Skeletal muscle cell (primary cell): Measurements from ENCODE around the gene ABCC11.

ENCODE experiments used
- DNase-seq: peaks from one replicate; pipeline ENCODE4 v3.0.0-alpha.2; 2010; ENCODE audit warnings: low read depth
- H3K4me3 ChIP-seq: 2 replicates; pipeline ENCODE4 v1.5.1; 2011; ENCODE audit warnings: low read depth, mild to moderate bottlenecking, control low read depth, low read length, moderate library complexity

Gene ABCC11

GRCh38 chr16:48140821-48141220 lies 106.5 kb downstream of the ABCC11 start:
- no peak overlapping the region for H3K4me3 ChIP-seq
- DNase-seq, result no peak

- no peak for DNase-seq
- H3K4me3 ChIP-seq, result no peak overlapping the region
Measured at GRCh38 chr16:48139517-48139916, 107.8 kb downstream of the ABCC11 start.

- DNase-seq, result no peak
- H3K4me3 ChIP-seq, result no peak overlapping the region
Measured at GRCh38 chr16:48138543-48138942, 108.8 kb downstream of the ABCC11 start.

- DNase-seq, result no peak
Measured at GRCh38 chr16:48137822-48138221, 109.5 kb downstream of the ABCC11 start.

GRCh38 chr16:48136547-48137360 lies 110.6 kb downstream of the ABCC11 start:
- no peak for DNase-seq

More at GRCh38 chr16:48137822-48138221, 109.5 kb downstream of the ABCC11 start:
- no peak overlapping the region for H3K4me3 ChIP-seq

GRCh38 chr16:48133455-48134211 lies 113.7 kb downstream of the ABCC11 start:
- no peak for DNase-seq
- H3K4me3 ChIP-seq, result no peak overlapping the region

More at GRCh38 chr16:48136547-48137360, 110.6 kb downstream of the ABCC11 start:
- no peak overlapping the region for H3K4me3 ChIP-seq

- no peak for DNase-seq
- no peak overlapping the region for H3K4me3 ChIP-seq
Measured at GRCh38 chr16:48132696-48133095, 114.6 kb downstream of the ABCC11 start.

GRCh38 chr16:48131201-48131935 lies 116.0 kb downstream of the ABCC11 start:
- H3K4me3 ChIP-seq, result no peak overlapping the region
- no peak for DNase-seq

- DNase-seq, result no peak
- no peak overlapping the region for H3K4me3 ChIP-seq
Measured at GRCh38 chr16:48129926-48130325, 117.4 kb downstream of the ABCC11 start.

- no peak for DNase-seq
- no peak overlapping the region for H3K4me3 ChIP-seq
Measured at GRCh38 chr16:48128769-48129168, 118.6 kb downstream of the ABCC11 start.

- no peak overlapping the region for H3K4me3 ChIP-seq
- DNase-seq, result peak; percentile 99
Measured at GRCh38 chr16:48126801-48127644, 120.3 kb downstream of the ABCC11 start.

- no peak for DNase-seq
- H3K4me3 ChIP-seq, result no peak overlapping the region
Measured at GRCh38 chr16:48125888-48126287, 121.5 kb downstream of the ABCC11 start.

- no peak for DNase-seq
- no peak overlapping the region for H3K4me3 ChIP-seq
Measured at GRCh38 chr16:48124266-48124665, 123.1 kb downstream of the ABCC11 start.

GRCh38 chr16:48123104-48123788 lies 124.1 kb downstream of the ABCC11 start:
- peak; percentile 99 for DNase-seq

GRCh38 chr16:48121276-48121675 lies 126.1 kb downstream of the ABCC11 start:
- H3K4me3 ChIP-seq, result no peak overlapping the region

More at GRCh38 chr16:48123104-48123788, 124.1 kb downstream of the ABCC11 start:
- no peak overlapping the region for H3K4me3 ChIP-seq

GRCh38 chr16:48118841-48119240 lies 128.5 kb downstream of the ABCC11 start:
- DNase-seq, result no peak
- H3K4me3 ChIP-seq, result no peak overlapping the region

More at GRCh38 chr16:48121276-48121675, 126.1 kb downstream of the ABCC11 start:
- no peak for DNase-seq

GRCh38 chr16:48117217-48118105 lies 129.9 kb downstream of the ABCC11 start:
- H3K4me3 ChIP-seq, result no peak overlapping the region
- no peak for DNase-seq
